Heart right ventricle (tissue), 16 donors: Measurements from ENCODE around the gene BHLHE41. TPM values are rescaled to one million over a fixed set of nuclear protein-coding genes. Genes with fewer than 3 reads are reported as not detected.

ENCODE experiments used
- ATAC-seq, 8 donors: fragments of 200-7000 bp; cut with Tn5 transposase; one replicate each; pipeline ENCODE4 v1.9.1; 2020; ENCODE audit warnings: mild to moderate bottlenecking in 8 of 8, moderate library complexity in 8 of 8, moderate number of reproducible peaks in 1 of 8
- DNase-seq, 2 donors: peaks; one replicate each; pipeline ENCODE4 v3.0.0-alpha.2; 2020
- H3K27ac ChIP-seq, 10 donors: fragments of 200-600 bp; sonication (generic) in 2 of 10; one replicate each; pipeline versions ENCODE4 v1.5.0 to v1.8.0; 2020 to 2022; ENCODE audit warnings: mild to moderate bottlenecking in 3 of 10
- H3K27me3 ChIP-seq, 7 donors: fragments of 200-600 bp; one replicate each; pipeline ENCODE4 v1.8.0; 2021 to 2022; ENCODE audit warnings: mild to moderate bottlenecking in 2 of 7
- H3K36me3 ChIP-seq, 9 donors: fragments of 200-600 bp; sonication (generic) in 1 of 9; one replicate each; pipeline versions ENCODE4 v1.5.0 to v1.8.0; 2020 to 2022; ENCODE audit warnings: mild to moderate bottlenecking in 2 of 9
- H3K4me1 ChIP-seq, 9 donors: fragments of 200-600 bp; sonication (generic) in 1 of 9; one replicate each; pipeline versions ENCODE4 v1.5.0 to v1.8.0; 2020 to 2022; ENCODE audit warnings: mild to moderate bottlenecking in 4 of 9
- H3K4me3 ChIP-seq, 10 donors: fragments of 200-600 bp; sonication (generic) in 2 of 10; one replicate each; pipeline versions ENCODE4 v1.5.0 to v1.8.0; 2020 to 2022; ENCODE audit warnings: mild to moderate bottlenecking in 7 of 10, moderate library complexity in 2 of 10
- H3K9me3 ChIP-seq, 11 donors: fragments of 200-600 bp in 10 of 11; sonication (generic) in 2 of 11; one replicate each; pipeline versions ENCODE4 v1.5.0 to v1.8.0; 2013 to 2022; ENCODE audit warnings: mild to moderate bottlenecking in 2 of 11, control low read depth in 1 of 11, moderate library complexity in 1 of 11
- CTCF ChIP-seq, 9 donors: fragments of 200-600 bp; sonication (generic) in 2 of 9; IDR thresholded peaks; one replicate each; pipeline versions ENCODE4 v1.5.0 to v1.8.0; 2021 to 2022; ENCODE audit warnings: antibody characterized with exemption in 9 of 9, mild to moderate bottlenecking in 5 of 9, moderate library complexity in 1 of 9
- WGBS, 2 donors: extraction: QIAGEN DNeasy Blood & Tissue Kit; methylation state at CpG; one replicate each; pipeline ENCODE4 v1.1.7; 2013; ENCODE audit warnings: inconsistent platforms in 1 of 2; 5-methylcytosine and 5-hydroxymethylcytosine counted together
- intact Hi-C, 10 donors: fragments of 100-400 bp; cut with DNase I; formaldehyde crosslinking; loops; one replicate each; pipeline versions ENCODE4 v1.11.1 to v1.14.2; 2022
- polyA plus RNA-seq, 2 donors: library from polyadenylated mRNA; stranded (reverse); fragments of 200-250 nt; gene quantifications; one replicate each; pipeline ENCODE4 v1.2.3, GENCODE V29; 2013
- total RNA-seq, 10 donors: library from RNA; stranded (reverse); fragmentation: NEBNext Ultra II Directional in 3 of 10; extraction: Animal tissue kit (Norgen Biotek cat#: 25700) in 3 of 10; gene quantifications; one replicate each; pipeline versions ENCODE4 v1.2.1 to v1.2.4, GENCODE V29; 2021 to 2023
- donor health status: Arrhythmogenic right ventricular cardiomyopathy.
- donor health status: ischemic (EF 13 %, LVEDD 7.1; RV severe dilation, severe dysfunction).
- donor health status: healthy with polysubstance abuse.
- donor health status: DM: no; HTN: yes; CAD: no.
- donor health status: DM: no; HTN: no; CAD: no.
- donor health status: ischemic (EF 25% LVEDD 6.9; RV normal size, moderate dysfunction).
- donor health status: ischemic (EF 25% LVEDD 5.7; RV mildly dilated, moderate dysfunction).
- donor health status: healthy.
- donor health status: DM: yes; HTN: yes; CAD: no.
- donor health status: Ischemic cardiomyopathy.
- donor health status: ischemic (EF 35%, LVEDD 5.7; RV mildly dilated, moderate dysfunction).
- donor health status: nonischemic (EF 11% LVEDD 7.7; RV severe dilation, severe dysfunction).
- donor health status: DM: yes; HTN: yes; CAD: no.
- donor health status: PGD.
- donor health status: ischemic (EF 29% LVEDD 5.4; RV normal size, mild dysfunction).
- donor health status: nonischemic (EF 23%, LVEDD 6.1; RV moderate dilation, normal function).

BHLHE41 gene
- total and polyA plus RNA-seq, 12 donors, result 5.7 to 80.1 (median 39.8) TPM

DNA sequence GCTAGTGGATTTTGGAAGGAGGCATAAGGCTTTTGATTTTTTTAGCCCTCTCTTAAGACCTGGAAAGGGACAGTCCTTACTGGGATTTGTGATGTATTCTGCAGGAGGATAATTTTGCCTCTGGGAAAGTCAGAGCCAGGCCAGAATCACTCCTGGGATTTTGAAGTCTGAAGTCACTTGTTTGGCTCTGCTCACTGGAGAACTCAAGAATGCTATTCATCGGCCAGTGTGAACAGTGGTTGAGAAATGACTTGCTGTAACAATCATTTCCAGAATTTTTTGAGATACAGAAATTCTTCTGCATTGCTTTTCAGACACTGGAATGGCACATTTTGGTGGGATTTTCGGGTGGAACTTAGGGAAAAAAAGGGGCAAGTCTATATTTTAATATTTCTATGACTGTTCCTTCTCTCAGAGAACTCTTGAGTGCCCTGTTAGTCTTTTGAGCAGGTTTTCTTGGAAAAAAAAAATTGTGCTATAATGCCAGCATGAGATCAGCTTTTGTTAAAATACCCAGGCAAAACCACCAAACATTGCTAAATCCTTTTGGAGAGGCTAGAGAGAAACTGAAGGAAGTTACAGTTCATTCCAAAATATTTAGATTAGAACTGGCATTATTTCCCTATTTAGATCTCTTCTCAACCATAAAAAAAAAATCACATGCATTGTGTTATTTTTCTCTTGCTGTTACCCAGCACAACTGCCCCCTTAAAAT is 26.1 kb upstream of the BHLHE41 start:
- H3K27ac ChIP-seq, result peak overlapping the region in 6 of 10 donors; percentile 0 to 74 (median 38)
- DNase-seq, result peak in 1 of 2 donors; percentile 47
- WGBS, 2 donors, result 36% methylated on average over 2 of the region's 2 CpGs

GRCh38 chr12:26149968-26150500 is 25.2 kb upstream of the BHLHE41 start:
- no peak for TF ChIP-seq CTCF (IDR thresholded peaks at IDR 0.05)
- WGBS, 2 donors, result 59 to 66% methylated on average over 5 of the region's 5 CpGs
- DNase-seq (no peak), ATAC-seq (no peak)
- no peaks in the 10 kb centered on the region for H3K36me3 ChIP-seq
- peaks cover 0 to 50% (median 19%) of the 10 kb centered on the region in 9 donors for H3K4me1 ChIP-seq
- no peaks in the 10 kb centered on the region for H3K9me3 ChIP-seq
- intact Hi-C loops, result no loop called here
- no peaks in the 10 kb centered on the region for H3K27me3 ChIP-seq
- no peak overlapping the region for H3K27ac ChIP-seq
- H3K4me3 ChIP-seq, result no peak overlapping the region

More for the DNA sequence above, 26.1 kb upstream of the BHLHE41 start:
- Histone ChIP-seq H3K27me3 (no peaks in the 10 kb centered on the region), H3K4me1 (peaks cover 0 to 50% (median 19%) of the 10 kb centered on the region in 9 donors), H3K36me3 (no peaks in the 10 kb centered on the region), H3K9me3 (no peaks in the 10 kb centered on the region), H3K4me3 (no peak overlapping the region)
- intact Hi-C loops, result no loop called here
- no peak for TF ChIP-seq CTCF (IDR thresholded peaks at IDR 0.05)
- ATAC-seq, result peak in 7 of 8 donors; percentile 56 to 84 (median 65)

- intact Hi-C loops, result no loop called here
- 68 to 78% methylated on average over 7 of the region's 7 CpGs for WGBS, 2 donors
- no peak for ATAC-seq
- TF ChIP-seq CTCF (IDR thresholded peaks at IDR 0.05), result no peak
- Histone ChIP-seq H3K36me3 (no peaks in the 10 kb centered on the region), H3K27me3 (no peaks in the 10 kb centered on the region), H3K27ac (no peak overlapping the region), H3K4me1 (peaks cover 0 to 35% (median 14%) of the 10 kb centered on the region in 9 donors), H3K4me3 (no peak overlapping the region), H3K9me3 (no peaks in the 10 kb centered on the region)
- DNase-seq, result no peak
These were observed 23.5 kb upstream of the BHLHE41 start for GRCh38 chr12:26148291-26148690.

DNA sequence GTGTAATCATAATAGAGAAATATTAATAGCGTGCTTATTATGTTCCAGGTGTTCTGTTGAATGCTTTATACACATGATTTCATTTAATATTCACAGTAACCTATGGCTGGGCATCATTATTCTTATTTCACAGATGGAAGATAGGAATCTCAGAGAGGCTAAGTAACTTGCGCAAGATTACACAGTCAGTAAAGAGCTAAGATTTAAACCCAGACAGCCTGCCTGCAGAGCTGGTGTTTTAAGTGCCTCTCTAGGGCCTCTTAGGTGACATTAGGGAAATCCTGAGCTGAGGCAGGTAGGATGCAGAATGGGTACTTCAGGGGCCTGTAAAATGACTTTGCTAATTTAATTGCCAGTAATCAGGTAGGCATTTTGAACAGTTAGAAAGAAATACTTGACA is 18.5 kb upstream of the BHLHE41 start:
- H3K27ac ChIP-seq, result no peak overlapping the region
- H3K9me3 ChIP-seq, result no peaks in the 10 kb centered on the region
- H3K4me1 ChIP-seq, result no peaks in the 10 kb centered on the region
- no peaks in the 10 kb centered on the region for H3K27me3 ChIP-seq
- DNase-seq (no peak), ATAC-seq (no peak)
- TF ChIP-seq CTCF (IDR thresholded peaks at IDR 0.05), result no peak
- intact Hi-C loops, result loop anchor here in 1 of 10 donors (1.0 kb wide), 1 partner anchor 8 kb away; no protein-coding TSS in a partner anchor
- H3K36me3 ChIP-seq, result no peaks in the 10 kb centered on the region
- WGBS, 2 donors, result 49 to 50% methylated on average over 2 of the region's 2 CpGs
- no peak overlapping the region for H3K4me3 ChIP-seq
